Measurements from ENCODE around the gene PTPMT1.

PTPMT1 gene

GRCh38 chr11:47572715-47573255 is 7.4 kb downstream of the PTPMT1 start:
- H3K4me3 Mint-ChIP-seq = peak overlapping the region in 1 of 3 experiments; percentile 30
- peak overlapping the region; percentile 38 to 73 (median 52) for H3K27ac Mint-ChIP-seq
- H3K4me1 Mint-ChIP-seq = peaks cover 27% of the 10 kb centered on the region
- H3K36me3 Mint-ChIP-seq (ENCODE audit: low read depth) = peaks cover 55% of the 10 kb centered on the region
- TF ChIP-seq CTCF (IDR thresholded peaks at IDR 0.05; ENCODE audit: unreplicated experiment in 3 of 3) = no peak
- H3K27me3 Mint-ChIP-seq (ENCODE audit: low read depth) = no peaks in the 10 kb centered on the region
- H3K9me3 Mint-ChIP-seq = no peaks in the 10 kb centered on the region

GRCh38 chr11:47573321-47573720 is 7.9 kb downstream of the PTPMT1 start:
- TF ChIP-seq CTCF (IDR thresholded peaks at IDR 0.05; ENCODE audit: unreplicated experiment in 3 of 3) = no peak
- Mint-ChIP-seq H3K4me3 (no peak overlapping the region), H3K9me3 (no peaks in the 10 kb centered on the region), H3K27me3 (ENCODE audit: low read depth) (no peaks in the 10 kb centered on the region), H3K27ac (peak overlapping the region in 2 of 3 experiments; percentile 38 to 73), H3K4me1 (peaks cover 32% of the 10 kb centered on the region), H3K36me3 (ENCODE audit: low read depth) (peaks cover 57% of the 10 kb centered on the region)

GRCh38 chr11:47577460-47578041 is 12.2 kb downstream of the PTPMT1 start:
- Mint-ChIP-seq H3K36me3 (ENCODE audit: low read depth) (peaks cover 63% of the 10 kb centered on the region), H3K27ac (peak overlapping the region; percentile 99 to 100 (median 100)), H3K9me3 (no peaks in the 10 kb centered on the region), H3K4me1 (peaks cover 45% of the 10 kb centered on the region), H3K4me3 (peak overlapping the region; percentile 98 to 100 (median 99)), H3K27me3 (ENCODE audit: low read depth) (no peaks in the 10 kb centered on the region)
- TF ChIP-seq CTCF (IDR thresholded peaks at IDR 0.05; ENCODE audit: unreplicated experiment in 3 of 3) = no peak

GRCh38 chr11:47578524-47579494 is 13.4 kb downstream of the PTPMT1 start, which contains the start of the genes KBTBD4 and NDUFS3:
Gene KBTBD4, minus strand, starts transcription at chr11:47578970. Its CDS starts 19 bp downstream, at chr11:47578951.
Gene NDUFS3, plus strand, starts transcription at chr11:47579074. Its CDS starts 18 bp downstream, at chr11:47579092.
- Mint-ChIP-seq H3K36me3 (ENCODE audit: low read depth) (peaks cover 64% of the 10 kb centered on the region), H3K27me3 (ENCODE audit: low read depth) (no peaks in the 10 kb centered on the region), H3K9me3 (no peaks in the 10 kb centered on the region), H3K4me3 (peak within 1 kb of the TSS; percentile 98 to 100 (median 99)), H3K27ac (peak within 1 kb of the TSS; percentile 99 to 100 (median 100)), H3K4me1 (peaks cover 33% of the 10 kb centered on the region)
- TF ChIP-seq CTCF (IDR thresholded peaks at IDR 0.05; ENCODE audit: unreplicated experiment in 3 of 3) = no peak

- Mint-ChIP-seq H3K36me3 (ENCODE audit: low read depth) (peaks cover 45% of the 10 kb centered on the region), H3K4me3 (peak overlapping the region in 2 of 3 experiments; percentile 18 to 72), H3K27me3 (ENCODE audit: low read depth) (peaks cover 5% of the 10 kb centered on the region)
Measured at GRCh38 chr11:47583844-47584243, 18.4 kb downstream of the PTPMT1 start.

More at GRCh38 chr11:47583844-47584243, 18.4 kb downstream of the PTPMT1 start:
- Mint-ChIP-seq H3K27ac (no peak overlapping the region), H3K4me1 (peaks cover 36% of the 10 kb centered on the region), H3K9me3 (no peaks in the 10 kb centered on the region)
- TF ChIP-seq CTCF (IDR thresholded peaks at IDR 0.05; ENCODE audit: unreplicated experiment in 3 of 3) = no peak
